H1 (cell line): ENCODE results near the gene ECE2. TPM values are rescaled to one million over a fixed set of nuclear protein-coding genes. Genes with fewer than 3 reads are reported as not detected.

ENCODE experiments used
- CTCF ChIA-PET: fragments of 300-600 bp; sonication (Branson Sonifier 250); formaldehyde crosslinking; loops from one replicate; lab custom pipeline; 2021; ENCODE audit not compliant: partially characterized antibody; lab: Charles Lee
- POLR2A ChIA-PET: fragments of 300-600 bp; sonication (Branson Sonifier 250); formaldehyde crosslinking; loops from one replicate; lab custom pipeline; 2021; ENCODE audit warnings: inconsistent platforms; ENCODE audit not compliant: partially characterized antibody; lab: Charles Lee
- DNase-seq, 2 experiments: peaks; one replicate each; pipeline versions ENCODE4 v3.0.0 to v3.0.0-alpha.2; 2010 to 2022; ENCODE audit warnings: low spot score in 2 of 2, low read depth in 1 of 2, mixed read lengths in 1 of 2
- FAIRE-seq: peaks from 2 replicates; lab custom pipeline; 2011; peaks lifted over from hg19 to GRCh38; lab: Jason Lieb, UNC
- H2AFZ ChIP-seq: 2 replicates; pipeline ENCODE4 v1.8.1; 2012; ENCODE audit warnings: low read length, inconsistent platforms
- H2AK5ac ChIP-seq: 2 replicates; pipeline ENCODE4 v1.6.1; 2013; ENCODE audit warnings: low read depth, low read length
- H2BK120ac ChIP-seq: replicated peaks from 2 replicates; pipeline ENCODE3; 2013; ENCODE audit warnings: low read depth, low read length, inconsistent platforms
- H2BK12ac ChIP-seq: 2 replicates; pipeline ENCODE4 v1.6.1; 2013; ENCODE audit warnings: low read depth, low read length
- H2BK15ac ChIP-seq: 2 replicates; pipeline ENCODE4 v1.6.1; 2013; ENCODE audit warnings: low read length
- H2BK20ac ChIP-seq: 2 replicates; pipeline ENCODE4 v1.6.1; 2013; ENCODE audit warnings: low read length
- H2BK5ac ChIP-seq: 2 replicates; pipeline ENCODE4 v1.6.1; 2013; ENCODE audit warnings: low read depth, low read length
- H3K14ac ChIP-seq: 2 replicates; pipeline ENCODE4 v1.6.1; 2013; ENCODE audit warnings: inconsistent platforms; ENCODE audit not compliant: insufficient read length
- H3K18ac ChIP-seq: 2 replicates; pipeline ENCODE4 v1.6.1; 2013; ENCODE audit warnings: low read length; ENCODE audit errors: extremely low read depth
- H3K23ac ChIP-seq: 2 replicates; pipeline ENCODE4 v1.6.1; 2013; ENCODE audit warnings: inconsistent platforms; ENCODE audit not compliant: insufficient read length
- H3K23me2 ChIP-seq: 2 replicates; pipeline ENCODE4 v1.6.1; 2013; ENCODE audit warnings: low read depth, low read length
- H3K27ac ChIP-seq: 2 replicates; pipeline ENCODE4 v1.6.1; 2011; ENCODE audit warnings: low read depth, low read length, inconsistent platforms
- H3K27me3 ChIP-seq, 4 experiments: replicated peaks in 1 of 4; 1 replicate in 1 of 4; 2 replicates in 3 of 4; pipeline versions ENCODE4 v1.6.1 to v1.8.1; 2011 to 2013; ENCODE audit warnings: low read length in 3 of 4, mild to moderate bottlenecking in 3 of 4, inconsistent platforms in 2 of 4, mixed read lengths in 2 of 4, moderate library complexity in 1 of 4; ENCODE audit not compliant: control insufficient read depth in 3 of 4, insufficient read depth in 3 of 4; ENCODE audit errors: extremely low read depth in 1 of 4
- H3K36me3 ChIP-seq, 4 experiments: 2 replicates each; pipeline versions ENCODE4 v1.6.1 to v1.8.1; 2011 to 2013; ENCODE audit warnings: mild to moderate bottlenecking in 4 of 4, low read length in 3 of 4, moderate library complexity in 2 of 4, control low read depth in 1 of 4, inconsistent platforms in 1 of 4; ENCODE audit not compliant: insufficient read depth in 4 of 4, control insufficient read depth in 2 of 4
- H3K4ac ChIP-seq: replicated peaks from 2 replicates; pipeline ENCODE3; 2013; ENCODE audit warnings: low read length, low read depth, mixed read lengths, inconsistent platforms; ENCODE audit not compliant: insufficient read length
- H3K4me1 ChIP-seq, 4 experiments: replicated peaks in 1 of 4; 1 replicate in 1 of 4; 2 replicates in 3 of 4; pipeline versions ENCODE4 v1.6.1 to v1.8.1; 2011 to 2013; ENCODE audit warnings: low read length in 3 of 4, inconsistent platforms in 2 of 4, mixed read lengths in 1 of 4; ENCODE audit not compliant: insufficient read depth in 4 of 4, control insufficient read depth in 3 of 4
- H3K4me2 ChIP-seq, 2 experiments: 2 replicates each; pipeline versions ENCODE4 v1.6.1 to v1.8.1; 2011 to 2013; ENCODE audit warnings: low read depth in 2 of 2, low read length in 2 of 2, control low read depth in 1 of 2, inconsistent platforms in 1 of 2, mild to moderate bottlenecking in 1 of 2; ENCODE audit not compliant: insufficient read depth in 1 of 2
- H3K4me3 ChIP-seq, 4 experiments: fragments of 200-600, 300-600 bp in 1 of 4; sonication (generic), shearing (Covaris generic), sonication (Bioruptor Twin) in 1 of 4; 2 replicates each; pipeline versions ENCODE4 v1.5.1 to v1.8.1; 2011 to 2016; ENCODE audit warnings: low read length in 4 of 4, low read depth in 3 of 4, control low read depth in 2 of 4, inconsistent platforms in 2 of 4, mild to moderate bottlenecking in 2 of 4, mixed read lengths in 1 of 4, moderate library complexity in 1 of 4; ENCODE audit not compliant: insufficient read depth in 2 of 4; ENCODE audit errors: extremely low read depth in 1 of 4
- H3K56ac ChIP-seq: replicated peaks from 2 replicates; pipeline ENCODE3; 2013; ENCODE audit warnings: low read depth, mild to moderate bottlenecking, mixed read lengths, low read length, inconsistent platforms; ENCODE audit not compliant: insufficient read length
- H3K79me1 ChIP-seq: 2 replicates; pipeline ENCODE4 v1.6.1; 2013; ENCODE audit warnings: low read depth, low read length, control low read depth
- H3K79me2 ChIP-seq, 2 experiments: 2 replicates each; pipeline versions ENCODE4 v1.6.1 to v1.8.1; 2012 to 2013; ENCODE audit warnings: low read length in 2 of 2, mild to moderate bottlenecking in 2 of 2, inconsistent platforms in 1 of 2; ENCODE audit not compliant: insufficient read depth in 2 of 2, control insufficient read depth in 1 of 2
- H3K9ac ChIP-seq, 4 experiments: replicated peaks in 1 of 4; 1 replicate in 1 of 4; 2 replicates in 3 of 4; pipeline versions ENCODE4 v1.6.1 to v1.8.1; 2011 to 2013; ENCODE audit warnings: low read depth in 3 of 4, low read length in 3 of 4, control low read depth in 2 of 4, mild to moderate bottlenecking in 2 of 4, moderate library complexity in 2 of 4, inconsistent platforms in 1 of 4; ENCODE audit errors: extremely low read depth in 1 of 4
- H3K9me3 ChIP-seq, 2 experiments: 2 replicates each; pipeline versions ENCODE4 v1.6.1 to v1.8.1; 2012 to 2013; ENCODE audit warnings: mild to moderate bottlenecking in 2 of 2, moderate library complexity in 2 of 2, control low read depth in 1 of 2, inconsistent platforms in 1 of 2, low read depth in 1 of 2, low read length in 1 of 2, mixed read lengths in 1 of 2; ENCODE audit not compliant: insufficient read depth in 2 of 2
- H4K20me1 ChIP-seq, 2 experiments: replicated peaks in 1 of 2; 2 replicates each; pipeline versions ENCODE3 to v1.8.1; 2011 to 2013; ENCODE audit warnings: inconsistent platforms in 2 of 2, low read length in 2 of 2, mild to moderate bottlenecking in 1 of 2; ENCODE audit not compliant: insufficient read depth in 2 of 2, control insufficient read depth in 1 of 2
- H4K5ac ChIP-seq: 2 replicates; pipeline ENCODE4 v1.6.1; 2013; ENCODE audit warnings: low read length, low read depth, mixed read lengths, inconsistent platforms; ENCODE audit not compliant: insufficient read length
- H4K8ac ChIP-seq: 2 replicates; pipeline ENCODE4 v1.8.0; 2013; ENCODE audit warnings: mild to moderate bottlenecking, moderate library complexity, low read length, inconsistent platforms; ENCODE audit not compliant: insufficient read depth; ENCODE audit errors: extremely low read depth
- H4K91ac ChIP-seq: replicated peaks from 2 replicates; pipeline ENCODE3; 2013; ENCODE audit warnings: low read length, mixed read lengths, inconsistent platforms; ENCODE audit not compliant: insufficient read length
- BRCA1 ChIP-seq: IDR thresholded peaks from 2 replicates; pipeline ENCODE4 v1.6.1; 2012; ENCODE audit warnings: low read depth, low read length, improper control_type of control experiment
- EGR1 ChIP-seq: IDR thresholded peaks from 2 replicates; pipeline ENCODE4 v1.6.1; 2011; ENCODE audit warnings: low read depth, low read length, borderline replicate concordance
- EP300 ChIP-seq, 2 experiments: IDR thresholded peaks; 1 replicate in 1 of 2; 2 replicates in 1 of 2; pipeline ENCODE4 v1.6.1; 2011 to 2012; ENCODE audit warnings: low read depth in 2 of 2, low read length in 2 of 2, mild to moderate bottlenecking in 2 of 2, borderline replicate concordance in 1 of 2, inconsistent platforms in 1 of 2, moderate library complexity in 1 of 2
- GTF2F1 ChIP-seq: IDR thresholded peaks from 2 replicates; pipeline ENCODE4 v1.6.1; 2012; ENCODE audit warnings: low read depth, low read length, improper control_type of control experiment, borderline replicate concordance
- POU5F1 ChIP-seq: IDR thresholded peaks from 2 replicates; pipeline ENCODE4 v1.6.1; 2011; ENCODE audit warnings: low read depth, mild to moderate bottlenecking, low read length, moderate library complexity
- SP4 ChIP-seq: IDR thresholded peaks from 2 replicates; pipeline ENCODE4 v1.6.1; 2012; ENCODE audit warnings: low read length, inconsistent platforms
- WGBS, 2 experiments: shearing (Covaris generic) in 1 of 2; methylation state at CpG; one replicate each; pipeline versions ENCODE4 v1.1.6 to v1.1.7; 2013 to 2015; ENCODE audit warnings: low lambda C conversion rate in 2 of 2, mixed read lengths in 2 of 2, inconsistent platforms in 1 of 2, low coverage in 1 of 2, missing lambda C conversion rate in 1 of 2; ENCODE audit not compliant: insufficient replicate concordance in 2 of 2, insufficient coverage in 1 of 2, insufficient read length in 1 of 2; ENCODE audit errors: extremely low coverage in 1 of 2, missing lambda C conversion rate in 1 of 2; 5-methylcytosine and 5-hydroxymethylcytosine counted together
- polyA plus RNA-seq, 7 experiments: library from polyadenylated mRNA; depleted of rRNA in 3 of 7; stranded (reverse) in 5 of 7; unstranded in 2 of 7; fragments of >200 nt in 5 of 7; fragments of 200-250 nt in 2 of 7; gene quantifications; 1 replicate in 5 of 7; 2 replicates in 1 of 7; 4 replicates in 1 of 7; pipeline versions ENCODE4 v1.2.1 to v1.2.3, GENCODE V29; 2011 to 2013; ENCODE audit warnings: missing spikeins in 2 of 7, mixed read lengths in 2 of 7
- total RNA-seq: library from RNA; stranded (reverse); fragmentation: NEBNext Ultra II Directional; extraction: Animal tissue kit (Norgen Biotek cat#: 25700); gene quantifications from 2 replicates; pipeline ENCODE4 v1.2.1, GENCODE V29; 2021
- TF ChIP-seq, protein P1 (sequence below), 3 experiments: IDR thresholded peaks; 1 replicate in 2 of 3; 2 replicates in 1 of 3; pipeline versions ENCODE4 v1.5.1 to v1.6.1; 2011; ENCODE audit warnings: low read length in 3 of 3, mild to moderate bottlenecking in 3 of 3, inconsistent platforms in 2 of 3, low read depth in 1 of 3, moderate library complexity in 1 of 3; ENCODE audit not compliant: insufficient read depth in 1 of 3; ENCODE audit errors: control extremely low read depth in 1 of 3
- TF ChIP-seq, protein P2 (sequence below): IDR thresholded peaks from 2 replicates; pipeline ENCODE4 v1.6.1; 2012; ENCODE audit warnings: inconsistent platforms

Gene ECE2
- total and polyA plus RNA-seq, 2 of the 8 experiments (the other 6 are each of a cell fraction or from before 2014, with no cell fraction given): 0.44 to 0.86 TPM

DNA sequence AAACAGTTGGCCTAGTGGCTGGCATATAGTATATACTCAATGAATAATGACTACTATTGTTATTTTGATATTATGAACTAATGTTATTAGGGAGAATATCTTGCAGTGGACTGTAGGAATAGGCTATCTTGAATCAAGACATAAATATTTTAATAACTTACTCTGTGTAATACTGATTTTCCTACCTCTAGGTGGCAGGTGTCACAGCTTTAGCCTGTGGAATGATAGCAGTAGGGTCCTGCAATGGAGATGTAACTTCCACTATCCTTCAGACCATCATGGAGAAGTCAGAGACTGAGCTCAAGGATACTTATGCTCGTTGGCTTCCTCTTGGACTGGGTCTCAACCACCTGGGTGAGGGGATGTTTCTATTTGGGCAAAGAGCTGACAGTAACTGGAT lies 29.8 kb downstream of the ECE2 start:
- no peak overlapping the region for H2AFZ ChIP-seq
- 85% methylated on average over 1 of the region's 1 CpG; no CpG with 5 or more reads in 1 of the 2 experiments for WGBS, 2 experiments
- H4K91ac ChIP-seq: no peak overlapping the region
- H3K36me3 ChIP-seq: peaks cover 57 to 82% (median 69%) of the 10 kb centered on the region in 4 experiments
- no peak overlapping the region for H2AK5ac ChIP-seq
- H2BK5ac ChIP-seq: no peak overlapping the region
- DNase-seq: no peak
- H3K4me2 ChIP-seq: no peak overlapping the region
- no peaks in the 10 kb centered on the region for H3K9me3 ChIP-seq
- no peak overlapping the region for H3K18ac ChIP-seq
- CTCF ChIA-PET: interaction anchor here (0.6 to 4.1 kb wide), 10 partner anchors 11 to 95 kb away, joined by 3 to 10 read pairs (median 5); no protein-coding TSS in a partner anchor
- no peak for FAIRE-seq
- H3K9ac ChIP-seq: no peak overlapping the region
- no peak overlapping the region for H3K56ac ChIP-seq
- H3K79me2 ChIP-seq: peaks cover 0 to 6% of the 10 kb centered on the region in 2 experiments; a peak in 3 of 4 replicates
- H2BK120ac ChIP-seq: no peak overlapping the region
- TF ChIP-seq, protein P1, sequence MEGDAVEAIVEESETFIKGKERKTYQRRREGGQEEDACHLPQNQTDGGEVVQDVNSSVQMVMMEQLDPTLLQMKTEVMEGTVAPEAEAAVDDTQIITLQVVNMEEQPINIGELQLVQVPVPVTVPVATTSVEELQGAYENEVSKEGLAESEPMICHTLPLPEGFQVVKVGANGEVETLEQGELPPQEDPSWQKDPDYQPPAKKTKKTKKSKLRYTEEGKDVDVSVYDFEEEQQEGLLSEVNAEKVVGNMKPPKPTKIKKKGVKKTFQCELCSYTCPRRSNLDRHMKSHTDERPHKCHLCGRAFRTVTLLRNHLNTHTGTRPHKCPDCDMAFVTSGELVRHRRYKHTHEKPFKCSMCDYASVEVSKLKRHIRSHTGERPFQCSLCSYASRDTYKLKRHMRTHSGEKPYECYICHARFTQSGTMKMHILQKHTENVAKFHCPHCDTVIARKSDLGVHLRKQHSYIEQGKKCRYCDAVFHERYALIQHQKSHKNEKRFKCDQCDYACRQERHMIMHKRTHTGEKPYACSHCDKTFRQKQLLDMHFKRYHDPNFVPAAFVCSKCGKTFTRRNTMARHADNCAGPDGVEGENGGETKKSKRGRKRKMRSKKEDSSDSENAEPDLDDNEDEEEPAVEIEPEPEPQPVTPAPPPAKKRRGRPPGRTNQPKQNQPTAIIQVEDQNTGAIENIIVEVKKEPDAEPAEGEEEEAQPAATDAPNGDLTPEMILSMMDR (IDR thresholded peaks at IDR 0.05; ENCODE audit: control extremely low read depth in 1 of 3, insufficient read depth in 1 of 3, low read depth in 1 of 3, low read length in 3 of 3): 0 out of 4 replicates have a peak, but pooled peaks of 1 of the 3 experiments have one; percentile 7
- TF ChIP-seq POU5F1 (no peak), GTF2F1 (no peak), EP300 (IDR thresholded peaks at IDR 0.05; ENCODE audit: borderline replicate concordance in 1 of 2, low read depth in 2 of 2, low read length in 2 of 2) (no peak), EGR1 (no peak), BRCA1 (no peak), SP4 (no peak)
- TF ChIP-seq, protein P2, sequence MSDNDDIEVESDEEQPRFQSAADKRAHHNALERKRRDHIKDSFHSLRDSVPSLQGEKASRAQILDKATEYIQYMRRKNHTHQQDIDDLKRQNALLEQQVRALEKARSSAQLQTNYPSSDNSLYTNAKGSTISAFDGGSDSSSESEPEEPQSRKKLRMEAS: no peak
- POLR2A ChIA-PET: interaction anchor here (0.9 to 1.9 kb wide), 8 partner anchors 10 to 33 kb away, joined by 3 to 18 read pairs (median 4); no protein-coding TSS in a partner anchor
- H3K27ac ChIP-seq: no peak overlapping the region
- H4K5ac ChIP-seq: no peak overlapping the region
- H4K20me1 ChIP-seq: peaks cover 0 to 2% of the 10 kb centered on the region in 2 experiments
- H3K79me1 ChIP-seq: peaks cover 1% of the 10 kb centered on the region
- H3K4ac ChIP-seq: no peak overlapping the region
- H2BK20ac ChIP-seq: no peak overlapping the region
- no peak overlapping the region for H2BK12ac ChIP-seq
- H2BK15ac ChIP-seq: no peak overlapping the region
- H3K4me3 ChIP-seq: no peak overlapping the region
- no peak overlapping the region for H3K23ac ChIP-seq
- H4K8ac ChIP-seq: no peak overlapping the region
- no peaks in the 10 kb centered on the region for H3K23me2 ChIP-seq
- H3K27me3 ChIP-seq: no peaks in the 10 kb centered on the region
- H3K14ac ChIP-seq: no peak overlapping the region
- H3K4me1 ChIP-seq: no peaks in the 10 kb centered on the region
